K562 (cell line): ENCODE measurements around the gene HRAS. TPM values are rescaled to one million over a fixed set of nuclear protein-coding genes. Genes with fewer than 3 reads are reported as not detected.

ENCODE experiments used
- ERF ChIP-seq: fragments of 450-650 bp; formaldehyde crosslinking; IDR thresholded peaks from 2 replicates; pipeline ENCODE4 v1.4.0; 2020; ENCODE audit warnings: mild to moderate bottlenecking, mixed read lengths
- L3MBTL2 ChIP-seq: fragments of 450-650 bp; IDR thresholded peaks from 2 replicates; pipeline ENCODE4 v1.6.1; 2016; ENCODE audit warnings: mild to moderate bottlenecking, moderate library complexity
- PRMT5 ChIP-seq: sonication (generic); formaldehyde crosslinking; IDR thresholded peaks from 2 replicates; pipeline ENCODE4 v1.5.0; 2020; ENCODE audit warnings: missing genetic modification reagents
- RBFOX2 ChIP-seq: fragments of 200-400 bp; formaldehyde crosslinking; IDR thresholded peaks from 2 replicates; pipeline ENCODE4 v1.6.1; 2017; ENCODE audit warnings: low read depth, mild to moderate bottlenecking, low read length, moderate library complexity
- SPI1 ChIP-seq: IDR thresholded peaks from 2 replicates; pipeline ENCODE4 v1.6.1; 2011; ENCODE audit warnings: low read depth, low read length, control low read depth, borderline replicate concordance
- TARDBP ChIP-seq: fragments of 450-650 bp; IDR thresholded peaks from 2 replicates; pipeline ENCODE4 v1.6.1; 2016
- ZC3H8 ChIP-seq: fragments of 450-650 bp; IDR thresholded peaks from 2 replicates; pipeline ENCODE4 v1.6.1; 2017
- ZNF197 ChIP-seq: fragments of 200-800 bp; sonication (Bioruptor generic); IDR thresholded peaks from 2 replicates; pipeline ENCODE4 v1.6.1; 2016; ENCODE audit warnings: low read depth, missing genetic modification characterization, missing compliant biosample characterization
- polyA plus RNA-seq, 8 experiments: library from polyadenylated mRNA; depleted of rRNA in 4 of 8; stranded (reverse) in 5 of 8; unstranded in 3 of 8; fragments of >200 nt; fragmentation: Nextera tagmentation in 2 of 8; fragmentation: Illumina TruSeq in 1 of 8; extraction: Ambion mirVana in 2 of 8; extraction: Trizol in 1 of 8; gene quantifications; 2 replicates each; pipeline versions ENCODE4 v1.2.1 to v1.2.3, GENCODE V29; 2011 to 2014; ENCODE audit warnings: inconsistent platforms in 1 of 8, missing spikeins in 1 of 8
- total RNA-seq, 7 experiments: library from RNA; depleted of rRNA in 6 of 7; stranded (reverse); fragments of >200 nt in 6 of 7; fragmentation: Illumina TruSeq in 2 of 7; extraction: Trizol in 2 of 7; gene quantifications; 2 replicates each; pipeline versions ENCODE4 v1.2.1 to v1.2.3, GENCODE V29; 2011 to 2021; ENCODE audit warnings: low replicate concordance in 1 of 7
- TF ChIP-seq, protein P1 (sequence below): fragments of 450-650 bp; formaldehyde crosslinking; IDR thresholded peaks from 2 replicates; pipeline ENCODE4 v1.4.0; 2020; ENCODE audit warnings: mild to moderate bottlenecking, mixed read lengths
- TF ChIP-seq, protein P2 (sequence below): fragments of 200-800 bp; sonication (Bioruptor generic); IDR thresholded peaks from 2 replicates; pipeline ENCODE4 v1.6.1; 2016; ENCODE audit warnings: missing genetic modification characterization, missing compliant biosample characterization
- TF ChIP-seq, protein P3 (sequence below): sonication (generic); formaldehyde crosslinking; IDR thresholded peaks from 2 replicates; pipeline ENCODE4 v1.8.0; 2022; ENCODE audit warnings: mild to moderate bottlenecking, low read depth, missing genetic modification reagents
- TF ChIP-seq, protein P4 (sequence below): fragments of 450-650 bp; formaldehyde crosslinking; conservative IDR thresholded peaks from 2 replicates; pipeline ENCODE4 v1.4.0; 2022; ENCODE audit warnings: mild to moderate bottlenecking, missing genetic modification characterization
- TF ChIP-seq, protein P5 (sequence below): fragments of 450-650 bp; IDR thresholded peaks from 2 replicates; pipeline ENCODE4 v1.6.1; 2016; ENCODE audit warnings: missing biosample characterization, missing genetic modification characterization
- TF ChIP-seq, protein P6 (sequence below), 2 experiments: IDR thresholded peaks; 2 replicates each; pipeline ENCODE4 v1.6.1; 2012; ENCODE audit warnings: improper control_type of control experiment in 2 of 2, low read depth in 2 of 2, low read length in 2 of 2, borderline replicate concordance in 1 of 2

HRAS gene
- total and polyA plus RNA-seq, 9 of the 15 experiments (the other 6 are each of a cell fraction or from before 2014, with no cell fraction given), result 2.8 to 73.5 (median 29.6) TPM

DNA sequence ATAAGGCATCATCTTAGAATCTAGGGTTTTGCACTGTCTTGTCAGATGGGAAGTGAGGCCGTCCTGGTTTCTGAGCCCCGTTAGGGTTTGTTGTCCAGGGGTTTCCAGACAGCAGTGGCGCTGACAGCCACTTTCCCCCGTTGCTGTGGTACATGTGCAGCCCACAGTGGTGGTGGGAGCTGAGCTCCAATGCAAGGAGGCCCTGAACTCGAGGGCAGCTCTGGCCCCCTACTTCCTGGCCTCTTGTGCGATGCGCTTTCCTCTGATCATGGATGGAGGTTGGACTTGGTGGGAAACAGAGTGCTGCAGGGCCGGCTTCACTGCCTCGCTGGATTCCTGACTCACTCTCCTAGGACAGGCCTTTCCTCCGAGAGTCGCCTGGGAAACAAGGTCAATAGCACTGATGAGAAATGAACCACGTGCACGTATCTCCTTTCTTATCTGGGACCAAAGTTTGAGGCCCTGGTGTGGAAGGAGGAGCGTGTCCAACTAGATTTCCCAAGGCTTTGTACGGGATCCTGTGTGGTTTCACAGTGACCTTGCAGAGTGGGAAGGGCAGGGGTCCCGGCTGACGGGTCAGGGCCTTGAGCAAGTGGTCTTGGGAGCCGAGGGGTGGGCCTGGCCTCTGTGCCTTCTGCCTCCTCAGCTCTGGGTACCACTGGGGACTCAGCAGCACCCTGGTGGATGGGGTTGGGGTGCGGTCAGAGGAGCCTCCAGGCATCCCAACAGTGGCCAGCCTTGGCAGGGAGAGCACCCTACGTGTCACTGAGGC is 44.6 kb upstream of the HRAS start (continued):
- TF ChIP-seq, protein P1, sequence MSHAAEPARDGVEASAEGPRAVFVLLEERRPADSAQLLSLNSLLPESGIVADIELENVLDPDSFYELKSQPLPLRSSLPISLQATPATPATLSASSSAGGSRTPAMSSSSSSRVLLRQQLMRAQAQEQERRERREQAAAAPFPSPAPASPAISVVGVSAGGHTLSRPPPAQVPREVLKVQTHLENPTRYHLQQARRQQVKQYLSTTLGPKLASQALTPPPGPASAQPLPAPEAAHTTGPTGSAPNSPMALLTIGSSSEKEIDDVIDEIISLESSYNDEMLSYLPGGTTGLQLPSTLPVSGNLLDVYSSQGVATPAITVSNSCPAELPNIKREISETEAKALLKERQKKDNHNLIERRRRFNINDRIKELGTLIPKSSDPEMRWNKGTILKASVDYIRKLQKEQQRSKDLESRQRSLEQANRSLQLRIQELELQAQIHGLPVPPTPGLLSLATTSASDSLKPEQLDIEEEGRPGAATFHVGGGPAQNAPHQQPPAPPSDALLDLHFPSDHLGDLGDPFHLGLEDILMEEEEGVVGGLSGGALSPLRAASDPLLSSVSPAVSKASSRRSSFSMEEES (CRISPR knock-in tag), result no peak
- TF ChIP-seq TARDBP (no peak), PRMT5 (CRISPR knock-in tag) (no peak), RBFOX2 (peak; percentile 27; the same call in 1 of the 2 replicates), ZC3H8 (no peak), SPI1 (no peak), ERF (CRISPR knock-in tag) (no peak), L3MBTL2 (peak; percentile 27; the same call in 1 of the 2 replicates), ZNF197 (CRISPR knock-in tag) (no peak)
- TF ChIP-seq, protein P2, sequence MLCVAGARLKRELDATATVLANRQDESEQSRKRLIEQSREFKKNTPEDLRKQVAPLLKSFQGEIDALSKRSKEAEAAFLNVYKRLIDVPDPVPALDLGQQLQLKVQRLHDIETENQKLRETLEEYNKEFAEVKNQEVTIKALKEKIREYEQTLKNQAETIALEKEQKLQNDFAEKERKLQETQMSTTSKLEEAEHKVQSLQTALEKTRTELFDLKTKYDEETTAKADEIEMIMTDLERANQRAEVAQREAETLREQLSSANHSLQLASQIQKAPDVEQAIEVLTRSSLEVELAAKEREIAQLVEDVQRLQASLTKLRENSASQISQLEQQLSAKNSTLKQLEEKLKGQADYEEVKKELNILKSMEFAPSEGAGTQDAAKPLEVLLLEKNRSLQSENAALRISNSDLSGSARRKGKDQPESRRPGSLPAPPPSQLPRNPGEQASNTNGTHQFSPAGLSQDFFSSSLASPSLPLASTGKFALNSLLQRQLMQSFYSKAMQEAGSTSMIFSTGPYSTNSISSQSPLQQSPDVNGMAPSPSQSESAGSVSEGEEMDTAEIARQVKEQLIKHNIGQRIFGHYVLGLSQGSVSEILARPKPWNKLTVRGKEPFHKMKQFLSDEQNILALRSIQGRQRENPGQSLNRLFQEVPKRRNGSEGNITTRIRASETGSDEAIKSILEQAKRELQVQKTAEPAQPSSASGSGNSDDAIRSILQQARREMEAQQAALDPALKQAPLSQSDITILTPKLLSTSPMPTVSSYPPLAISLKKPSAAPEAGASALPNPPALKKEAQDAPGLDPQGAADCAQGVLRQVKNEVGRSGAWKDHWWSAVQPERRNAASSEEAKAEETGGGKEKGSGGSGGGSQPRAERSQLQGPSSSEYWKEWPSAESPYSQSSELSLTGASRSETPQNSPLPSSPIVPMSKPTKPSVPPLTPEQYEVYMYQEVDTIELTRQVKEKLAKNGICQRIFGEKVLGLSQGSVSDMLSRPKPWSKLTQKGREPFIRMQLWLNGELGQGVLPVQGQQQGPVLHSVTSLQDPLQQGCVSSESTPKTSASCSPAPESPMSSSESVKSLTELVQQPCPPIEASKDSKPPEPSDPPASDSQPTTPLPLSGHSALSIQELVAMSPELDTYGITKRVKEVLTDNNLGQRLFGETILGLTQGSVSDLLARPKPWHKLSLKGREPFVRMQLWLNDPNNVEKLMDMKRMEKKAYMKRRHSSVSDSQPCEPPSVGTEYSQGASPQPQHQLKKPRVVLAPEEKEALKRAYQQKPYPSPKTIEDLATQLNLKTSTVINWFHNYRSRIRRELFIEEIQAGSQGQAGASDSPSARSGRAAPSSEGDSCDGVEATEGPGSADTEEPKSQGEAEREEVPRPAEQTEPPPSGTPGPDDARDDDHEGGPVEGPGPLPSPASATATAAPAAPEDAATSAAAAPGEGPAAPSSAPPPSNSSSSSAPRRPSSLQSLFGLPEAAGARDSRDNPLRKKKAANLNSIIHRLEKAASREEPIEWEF (CRISPR knock-in tag), result no peak
- TF ChIP-seq, protein P3, sequence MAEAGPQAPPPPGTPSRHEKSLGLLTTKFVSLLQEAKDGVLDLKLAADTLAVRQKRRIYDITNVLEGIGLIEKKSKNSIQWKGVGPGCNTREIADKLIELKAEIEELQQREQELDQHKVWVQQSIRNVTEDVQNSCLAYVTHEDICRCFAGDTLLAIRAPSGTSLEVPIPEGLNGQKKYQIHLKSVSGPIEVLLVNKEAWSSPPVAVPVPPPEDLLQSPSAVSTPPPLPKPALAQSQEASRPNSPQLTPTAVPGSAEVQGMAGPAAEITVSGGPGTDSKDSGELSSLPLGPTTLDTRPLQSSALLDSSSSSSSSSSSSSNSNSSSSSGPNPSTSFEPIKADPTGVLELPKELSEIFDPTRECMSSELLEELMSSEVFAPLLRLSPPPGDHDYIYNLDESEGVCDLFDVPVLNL (CRISPR knock-in tag), result no peak
- TF ChIP-seq, protein P4, sequence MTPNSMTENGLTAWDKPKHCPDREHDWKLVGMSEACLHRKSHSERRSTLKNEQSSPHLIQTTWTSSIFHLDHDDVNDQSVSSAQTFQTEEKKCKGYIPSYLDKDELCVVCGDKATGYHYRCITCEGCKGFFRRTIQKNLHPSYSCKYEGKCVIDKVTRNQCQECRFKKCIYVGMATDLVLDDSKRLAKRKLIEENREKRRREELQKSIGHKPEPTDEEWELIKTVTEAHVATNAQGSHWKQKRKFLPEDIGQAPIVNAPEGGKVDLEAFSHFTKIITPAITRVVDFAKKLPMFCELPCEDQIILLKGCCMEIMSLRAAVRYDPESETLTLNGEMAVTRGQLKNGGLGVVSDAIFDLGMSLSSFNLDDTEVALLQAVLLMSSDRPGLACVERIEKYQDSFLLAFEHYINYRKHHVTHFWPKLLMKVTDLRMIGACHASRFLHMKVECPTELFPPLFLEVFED, result no peak
- TF ChIP-seq, protein P5, sequence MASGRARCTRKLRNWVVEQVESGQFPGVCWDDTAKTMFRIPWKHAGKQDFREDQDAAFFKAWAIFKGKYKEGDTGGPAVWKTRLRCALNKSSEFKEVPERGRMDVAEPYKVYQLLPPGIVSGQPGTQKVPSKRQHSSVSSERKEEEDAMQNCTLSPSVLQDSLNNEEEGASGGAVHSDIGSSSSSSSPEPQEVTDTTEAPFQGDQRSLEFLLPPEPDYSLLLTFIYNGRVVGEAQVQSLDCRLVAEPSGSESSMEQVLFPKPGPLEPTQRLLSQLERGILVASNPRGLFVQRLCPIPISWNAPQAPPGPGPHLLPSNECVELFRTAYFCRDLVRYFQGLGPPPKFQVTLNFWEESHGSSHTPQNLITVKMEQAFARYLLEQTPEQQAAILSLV (tag), result no peak
- TF ChIP-seq, protein P6, sequence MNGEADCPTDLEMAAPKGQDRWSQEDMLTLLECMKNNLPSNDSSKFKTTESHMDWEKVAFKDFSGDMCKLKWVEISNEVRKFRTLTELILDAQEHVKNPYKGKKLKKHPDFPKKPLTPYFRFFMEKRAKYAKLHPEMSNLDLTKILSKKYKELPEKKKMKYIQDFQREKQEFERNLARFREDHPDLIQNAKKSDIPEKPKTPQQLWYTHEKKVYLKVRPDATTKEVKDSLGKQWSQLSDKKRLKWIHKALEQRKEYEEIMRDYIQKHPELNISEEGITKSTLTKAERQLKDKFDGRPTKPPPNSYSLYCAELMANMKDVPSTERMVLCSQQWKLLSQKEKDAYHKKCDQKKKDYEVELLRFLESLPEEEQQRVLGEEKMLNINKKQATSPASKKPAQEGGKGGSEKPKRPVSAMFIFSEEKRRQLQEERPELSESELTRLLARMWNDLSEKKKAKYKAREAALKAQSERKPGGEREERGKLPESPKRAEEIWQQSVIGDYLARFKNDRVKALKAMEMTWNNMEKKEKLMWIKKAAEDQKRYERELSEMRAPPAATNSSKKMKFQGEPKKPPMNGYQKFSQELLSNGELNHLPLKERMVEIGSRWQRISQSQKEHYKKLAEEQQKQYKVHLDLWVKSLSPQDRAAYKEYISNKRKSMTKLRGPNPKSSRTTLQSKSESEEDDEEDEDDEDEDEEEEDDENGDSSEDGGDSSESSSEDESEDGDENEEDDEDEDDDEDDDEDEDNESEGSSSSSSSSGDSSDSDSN (IDR thresholded peaks at IDR 0.05; ENCODE audit: borderline replicate concordance in 1 of 2, low read depth in 2 of 2, low read length in 2 of 2), result no peak
